ENCODE measurements around the gene GKN2.

Gene GKN2

DNA sequence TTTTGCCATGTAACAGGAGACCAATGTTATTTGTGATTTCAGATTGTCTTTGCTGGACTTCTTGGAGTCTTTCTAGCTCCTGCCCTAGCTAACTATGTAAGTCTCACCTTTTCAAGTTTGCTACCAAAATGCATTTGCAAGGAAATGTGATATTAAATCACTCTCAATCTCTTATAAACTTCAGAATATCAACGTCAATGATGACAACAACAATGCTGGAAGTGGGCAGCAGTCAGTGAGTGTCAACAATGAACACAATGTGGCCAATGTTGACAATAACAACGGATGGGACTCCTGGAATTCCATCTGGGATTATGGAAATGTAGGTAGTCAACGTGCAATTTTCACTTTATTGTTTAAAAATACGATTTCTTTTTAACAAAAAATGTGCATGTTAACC, 24.8 kb upstream of the GKN2 start:
- Histone ChIP-seq H3K4me1 (ENCODE audit: control insufficient read depth, low read depth, low read length) (no peaks in the 10 kb centered on the region), H3K27me3 (ENCODE audit: control insufficient read depth, insufficient read depth, low read length) (no peaks in the 10 kb centered on the region), H3K27ac (ENCODE audit: low read length) (no peak overlapping the region), H3K9ac (ENCODE audit: low read length) (no peak overlapping the region), H3K9me3 (ENCODE audit: control insufficient read depth, low read depth, low read length) (no peaks in the 10 kb centered on the region), H3K36me3 (ENCODE audit: control insufficient read depth, low read depth, low read length) (no peaks in the 10 kb centered on the region), H3K4me3 (ENCODE audit: low read length) (no peak overlapping the region)

GRCh38 chr2:68975844-68976243, 23.2 kb upstream of the GKN2 start:
- no peak overlapping the region for H3K4me3 ChIP-seq (ENCODE audit: low read length)
- H3K4me1 ChIP-seq (ENCODE audit: control insufficient read depth, low read depth, low read length): no peaks in the 10 kb centered on the region
- no peaks in the 10 kb centered on the region for H3K36me3 ChIP-seq (ENCODE audit: control insufficient read depth, low read depth, low read length)

DNA sequence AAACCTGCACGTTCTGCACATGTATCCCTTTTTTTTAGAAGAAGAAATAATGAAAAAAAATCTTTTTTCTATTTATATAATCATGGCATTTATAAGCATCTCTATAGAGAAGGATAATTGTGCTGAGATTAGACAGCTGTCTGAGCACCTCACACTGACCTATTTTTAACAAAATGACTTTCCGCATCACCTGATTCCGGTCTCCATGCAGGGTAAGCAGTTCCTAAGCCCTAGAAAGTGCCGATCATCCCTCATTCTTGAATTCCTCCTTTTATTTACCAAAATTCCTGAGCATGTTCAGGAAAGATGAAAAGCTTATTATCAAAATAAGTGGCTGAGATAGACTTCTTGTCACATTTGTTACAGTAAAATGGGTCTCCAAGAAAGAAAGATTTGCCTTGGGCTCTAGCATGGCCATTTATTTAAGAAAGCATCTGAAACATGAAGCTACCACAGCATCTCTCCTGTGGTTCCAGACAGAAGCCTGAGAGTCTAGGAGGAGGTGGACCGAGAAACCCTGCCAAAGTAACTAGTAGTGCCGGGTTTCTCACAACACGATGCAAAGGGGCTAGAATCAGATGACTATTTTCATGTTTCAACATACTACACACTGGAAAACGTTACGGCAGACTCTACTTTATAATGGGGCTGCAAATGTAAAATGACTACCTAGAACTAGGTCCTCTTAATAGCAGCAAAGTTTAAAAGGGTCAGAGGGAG, 22.4 kb upstream of the GKN2 start:
- Histone ChIP-seq H3K36me3 (ENCODE audit: control insufficient read depth, low read depth, low read length) (no peaks in the 10 kb centered on the region), H3K9me3 (ENCODE audit: control insufficient read depth, low read depth, low read length) (no peaks in the 10 kb centered on the region), H3K4me1 (ENCODE audit: control insufficient read depth, low read depth, low read length) (no peaks in the 10 kb centered on the region), H3K27me3 (ENCODE audit: control insufficient read depth, insufficient read depth, low read length) (no peaks in the 10 kb centered on the region), H3K9ac (ENCODE audit: low read length) (no peak overlapping the region), H3K4me3 (ENCODE audit: low read length) (no peak overlapping the region), H3K27ac (ENCODE audit: low read length) (no peak overlapping the region)

More at GRCh38 chr2:68975844-68976243, 23.2 kb upstream of the GKN2 start:
- Histone ChIP-seq H3K27ac (ENCODE audit: low read length) (no peak overlapping the region), H3K27me3 (ENCODE audit: control insufficient read depth, insufficient read depth, low read length) (no peaks in the 10 kb centered on the region), H3K9ac (ENCODE audit: low read length) (no peak overlapping the region), H3K9me3 (ENCODE audit: control insufficient read depth, low read depth, low read length) (no peaks in the 10 kb centered on the region)

- no peak within 1 kb of the TSS for H3K4me3 ChIP-seq (ENCODE audit: low read length)
- no peaks in the 10 kb centered on the region for H3K9me3 ChIP-seq (ENCODE audit: control insufficient read depth, low read depth, low read length)
- no peak within 1 kb of the TSS for H3K9ac ChIP-seq (ENCODE audit: low read length)
- no peaks in the 10 kb centered on the region for H3K4me1 ChIP-seq (ENCODE audit: control insufficient read depth, low read depth, low read length)
- no peaks in the 10 kb centered on the region for H3K27me3 ChIP-seq (ENCODE audit: control insufficient read depth, insufficient read depth, low read length)
- no peak within 1 kb of the TSS for H3K27ac ChIP-seq (ENCODE audit: low read length)
- no peaks in the 10 kb centered on the region for H3K36me3 ChIP-seq (ENCODE audit: control insufficient read depth, low read depth, low read length)
Measured at GRCh38 chr2:68974251-68974650, 21.6 kb upstream of the GKN2 start, which contains the start of gene GKN1. GKN1 (plus strand) TSS chr2:68974636; CDS start chr2:68974678, 42 bp downstream.

- Histone ChIP-seq H3K36me3 (ENCODE audit: control insufficient read depth, low read depth, low read length) (no peaks in the 10 kb centered on the region), H3K4me3 (ENCODE audit: low read length) (no peak overlapping the region), H3K27me3 (ENCODE audit: control insufficient read depth, insufficient read depth, low read length) (no peaks in the 10 kb centered on the region), H3K9ac (ENCODE audit: low read length) (no peak overlapping the region), H3K27ac (ENCODE audit: low read length) (no peak overlapping the region), H3K9me3 (ENCODE audit: control insufficient read depth, low read depth, low read length) (no peaks in the 10 kb centered on the region), H3K4me1 (ENCODE audit: control insufficient read depth, low read depth, low read length) (no peaks in the 10 kb centered on the region)
Measured at GRCh38 chr2:68971591-68972231, 19.0 kb upstream of the GKN2 start.

- no peaks in the 10 kb centered on the region for H3K27me3 ChIP-seq (ENCODE audit: control insufficient read depth, insufficient read depth, low read length)
- H3K27ac ChIP-seq (ENCODE audit: low read length): no peak overlapping the region
- H3K4me3 ChIP-seq (ENCODE audit: low read length): no peak overlapping the region
- no peak overlapping the region for H3K9ac ChIP-seq (ENCODE audit: low read length)
- H3K4me1 ChIP-seq (ENCODE audit: control insufficient read depth, low read depth, low read length): no peaks in the 10 kb centered on the region
- H3K9me3 ChIP-seq (ENCODE audit: control insufficient read depth, low read depth, low read length): no peaks in the 10 kb centered on the region
- no peaks in the 10 kb centered on the region for H3K36me3 ChIP-seq (ENCODE audit: control insufficient read depth, low read depth, low read length)
Measured at GRCh38 chr2:68970566-68971265, 18.0 kb upstream of the GKN2 start.

GRCh38 chr2:68969736-68970490, 17.2 kb upstream of the GKN2 start:
- no peak overlapping the region for H3K9ac ChIP-seq (ENCODE audit: low read length)
- H3K27me3 ChIP-seq (ENCODE audit: control insufficient read depth, insufficient read depth, low read length): no peaks in the 10 kb centered on the region
- no peak overlapping the region for H3K27ac ChIP-seq (ENCODE audit: low read length)

DNA sequence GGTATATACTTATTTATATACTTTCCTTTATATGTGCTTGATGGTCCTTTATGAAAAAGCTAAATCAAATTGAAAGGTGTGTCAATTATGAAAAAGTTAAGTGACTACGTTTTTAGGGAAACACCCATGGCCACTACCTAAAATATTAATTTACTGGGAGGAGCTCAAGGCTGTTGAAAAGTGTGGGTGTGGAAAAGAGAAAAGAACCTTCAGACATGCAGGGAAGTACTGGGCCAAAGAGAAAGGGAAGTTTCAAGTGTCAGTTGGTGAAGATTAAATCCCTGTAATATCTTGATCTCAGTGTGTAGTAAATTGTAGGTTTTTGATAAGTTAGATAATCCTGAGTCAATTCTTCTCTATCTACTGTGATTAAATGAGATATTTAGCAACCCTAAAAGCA, 15.5 kb upstream of the GKN2 start:
- H3K4me1 ChIP-seq (ENCODE audit: control insufficient read depth, low read depth, low read length): no peaks in the 10 kb centered on the region
- H3K27me3 ChIP-seq (ENCODE audit: control insufficient read depth, insufficient read depth, low read length): no peaks in the 10 kb centered on the region
- no peaks in the 10 kb centered on the region for H3K9me3 ChIP-seq (ENCODE audit: control insufficient read depth, low read depth, low read length)
- no peak overlapping the region for H3K9ac ChIP-seq (ENCODE audit: low read length)
- no peak overlapping the region for H3K4me3 ChIP-seq (ENCODE audit: low read length)
- no peaks in the 10 kb centered on the region for H3K36me3 ChIP-seq (ENCODE audit: control insufficient read depth, low read depth, low read length)
- no peak overlapping the region for H3K27ac ChIP-seq (ENCODE audit: low read length)

More at GRCh38 chr2:68969736-68970490, 17.2 kb upstream of the GKN2 start:
- Histone ChIP-seq H3K36me3 (ENCODE audit: control insufficient read depth, low read depth, low read length) (no peaks in the 10 kb centered on the region), H3K4me1 (ENCODE audit: control insufficient read depth, low read depth, low read length) (no peaks in the 10 kb centered on the region), H3K9me3 (ENCODE audit: control insufficient read depth, low read depth, low read length) (no peaks in the 10 kb centered on the region), H3K4me3 (ENCODE audit: low read length) (no peak overlapping the region)

DNA sequence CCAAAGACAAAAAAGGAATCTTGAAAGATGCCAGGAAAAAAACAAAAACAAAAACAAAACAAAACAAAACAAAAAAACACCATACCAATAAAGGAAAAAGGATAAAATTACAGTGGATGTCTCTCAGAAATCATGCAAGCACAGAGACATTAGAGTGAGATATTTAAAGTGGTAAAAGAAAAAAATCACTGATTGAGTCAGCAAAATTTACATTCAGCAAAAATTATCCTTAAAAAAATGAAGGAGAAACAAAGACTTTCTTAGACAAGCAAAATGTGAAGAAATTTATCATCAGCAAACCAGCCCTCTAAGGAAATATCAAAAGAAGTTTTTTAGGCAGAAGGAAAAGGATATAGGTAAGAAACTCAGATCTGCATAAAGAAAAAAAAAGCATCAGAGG, 11.6 kb upstream of the GKN2 start:
- Histone ChIP-seq H3K27me3 (ENCODE audit: control insufficient read depth, insufficient read depth, low read length) (no peaks in the 10 kb centered on the region), H3K27ac (ENCODE audit: low read length) (no peak overlapping the region), H3K9ac (ENCODE audit: low read length) (no peak overlapping the region), H3K36me3 (ENCODE audit: control insufficient read depth, low read depth, low read length) (no peaks in the 10 kb centered on the region), H3K4me1 (ENCODE audit: control insufficient read depth, low read depth, low read length) (no peaks in the 10 kb centered on the region), H3K9me3 (ENCODE audit: control insufficient read depth, low read depth, low read length) (no peaks in the 10 kb centered on the region), H3K4me3 (ENCODE audit: low read length) (no peak overlapping the region)

- no peak overlapping the region for H3K4me3 ChIP-seq (ENCODE audit: low read length)
- H3K27ac ChIP-seq (ENCODE audit: low read length): no peak overlapping the region
- no peaks in the 10 kb centered on the region for H3K4me1 ChIP-seq (ENCODE audit: control insufficient read depth, low read depth, low read length)
- H3K27me3 ChIP-seq (ENCODE audit: control insufficient read depth, insufficient read depth, low read length): no peaks in the 10 kb centered on the region
- no peaks in the 10 kb centered on the region for H3K9me3 ChIP-seq (ENCODE audit: control insufficient read depth, low read depth, low read length)
- H3K36me3 ChIP-seq (ENCODE audit: control insufficient read depth, low read depth, low read length): no peaks in the 10 kb centered on the region
- no peak overlapping the region for H3K9ac ChIP-seq (ENCODE audit: low read length)
Measured at GRCh38 chr2:68961380-68961779, 8.7 kb upstream of the GKN2 start.

GRCh38 chr2:68959001-68959400, 6.3 kb upstream of the GKN2 start:
- H3K4me3 ChIP-seq (ENCODE audit: low read length): no peak overlapping the region
- no peaks in the 10 kb centered on the region for H3K36me3 ChIP-seq (ENCODE audit: control insufficient read depth, low read depth, low read length)
- H3K27ac ChIP-seq (ENCODE audit: low read length): no peak overlapping the region
- no peaks in the 10 kb centered on the region for H3K4me1 ChIP-seq (ENCODE audit: control insufficient read depth, low read depth, low read length)
- no peak overlapping the region for H3K9ac ChIP-seq (ENCODE audit: low read length)
- H3K27me3 ChIP-seq (ENCODE audit: control insufficient read depth, insufficient read depth, low read length): no peaks in the 10 kb centered on the region
- H3K9me3 ChIP-seq (ENCODE audit: control insufficient read depth, low read depth, low read length): no peaks in the 10 kb centered on the region

Measured in iPS-18a (cell line).